Body of pancreas (tissue), 4 donors: ENCODE data around the gene MPHOSPH9.

Experiments
- POLR2A ChIP-seq, 3 donors: fragments of 450-650 bp; IDR thresholded peaks; one replicate each; pipeline ENCODE4 v1.6.1; 2016; ENCODE audit warnings: antibody characterized with exemption in 3 of 3, mild to moderate bottlenecking in 2 of 3
- TF ChIP-seq, protein P1 (sequence below), 7 experiments: fragments of 450-650 bp in 4 of 7; fragments of 200-600 bp in 3 of 7; sonication (generic) in 3 of 7; IDR thresholded peaks; one replicate each; pipeline ENCODE4 v1.5.1; 2016 to 2019; ENCODE audit warnings: antibody characterized with exemption in 7 of 7

DNA sequence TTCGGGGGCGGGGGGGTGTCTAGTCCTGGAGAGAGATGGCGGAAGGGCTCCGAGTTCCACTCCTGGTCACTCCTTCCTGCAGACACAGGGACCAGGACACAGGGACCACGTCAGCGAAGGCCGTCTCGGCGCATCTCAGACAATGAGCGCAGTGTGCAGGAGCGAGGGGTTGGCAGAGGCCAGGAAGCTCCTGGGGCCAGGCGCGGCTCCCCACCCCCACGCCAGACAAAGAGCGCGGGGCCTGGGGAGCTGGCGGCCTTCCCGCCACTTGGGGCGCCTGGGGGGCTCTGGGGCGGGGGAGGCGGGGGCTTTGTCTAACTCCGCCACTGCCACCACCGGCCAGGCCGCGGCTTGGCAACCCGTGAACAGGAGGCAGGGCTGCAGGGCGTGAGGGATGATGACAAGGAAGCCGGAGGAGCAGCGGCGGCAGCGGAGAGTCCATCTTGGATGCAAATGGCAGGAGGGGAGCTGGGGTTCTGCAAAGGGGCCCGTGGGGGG lies 36.5 kb upstream of the MPHOSPH9 start:
- TF ChIP-seq, protein P1, sequence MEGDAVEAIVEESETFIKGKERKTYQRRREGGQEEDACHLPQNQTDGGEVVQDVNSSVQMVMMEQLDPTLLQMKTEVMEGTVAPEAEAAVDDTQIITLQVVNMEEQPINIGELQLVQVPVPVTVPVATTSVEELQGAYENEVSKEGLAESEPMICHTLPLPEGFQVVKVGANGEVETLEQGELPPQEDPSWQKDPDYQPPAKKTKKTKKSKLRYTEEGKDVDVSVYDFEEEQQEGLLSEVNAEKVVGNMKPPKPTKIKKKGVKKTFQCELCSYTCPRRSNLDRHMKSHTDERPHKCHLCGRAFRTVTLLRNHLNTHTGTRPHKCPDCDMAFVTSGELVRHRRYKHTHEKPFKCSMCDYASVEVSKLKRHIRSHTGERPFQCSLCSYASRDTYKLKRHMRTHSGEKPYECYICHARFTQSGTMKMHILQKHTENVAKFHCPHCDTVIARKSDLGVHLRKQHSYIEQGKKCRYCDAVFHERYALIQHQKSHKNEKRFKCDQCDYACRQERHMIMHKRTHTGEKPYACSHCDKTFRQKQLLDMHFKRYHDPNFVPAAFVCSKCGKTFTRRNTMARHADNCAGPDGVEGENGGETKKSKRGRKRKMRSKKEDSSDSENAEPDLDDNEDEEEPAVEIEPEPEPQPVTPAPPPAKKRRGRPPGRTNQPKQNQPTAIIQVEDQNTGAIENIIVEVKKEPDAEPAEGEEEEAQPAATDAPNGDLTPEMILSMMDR (IDR thresholded peaks at IDR 0.05) = no peak
- peak in 1 of 3 donors; percentile 8 for TF ChIP-seq POLR2A (IDR thresholded peaks at IDR 0.05)
